Adrenal gland (tissue), 5 donors: ENCODE data around the gene HEBP1.

Source experiments
- CTCF ChIP-seq, 6 experiments: fragments of 450-650 bp in 4 of 6; fragments of 200-600 bp in 2 of 6; sonication (generic) in 1 of 6; IDR thresholded peaks; 1 replicate in 5 of 6; 2 replicates in 1 of 6; pipeline versions ENCODE4 v1.5.1 to v1.8.0; 2016 to 2021; ENCODE audit warnings: antibody characterized with exemption in 6 of 6, mild to moderate bottlenecking in 2 of 6, moderate library complexity in 1 of 6
- POLR2A ChIP-seq, 2 donors: fragments of 450-650 bp; IDR thresholded peaks; one replicate each; pipeline ENCODE4 v1.6.1; 2017; ENCODE audit warnings: antibody characterized with exemption in 2 of 2, mild to moderate bottlenecking in 2 of 2, moderate library complexity in 1 of 2
- donor health status: DM: no; HTN: no; CAD: no.

- TF ChIP-seq CTCF (IDR thresholded peaks at IDR 0.05) (no peak), POLR2A (IDR thresholded peaks at IDR 0.05) (no peak)
Measured at GRCh38 chr12:13008741-13009380, 8.8 kb upstream of the HEBP1 start.
